ENCODE measurements around the gene TERT. TPM values are rescaled to one million over a fixed set of nuclear protein-coding genes. Genes with fewer than 3 reads are reported as not detected.

Gene TERT
- polyA plus RNA-seq (2013, experiment 1 of 2): 2.5 TPM
- polyA plus RNA-seq (2013, experiment 2 of 2): 2.5 TPM

DNA sequence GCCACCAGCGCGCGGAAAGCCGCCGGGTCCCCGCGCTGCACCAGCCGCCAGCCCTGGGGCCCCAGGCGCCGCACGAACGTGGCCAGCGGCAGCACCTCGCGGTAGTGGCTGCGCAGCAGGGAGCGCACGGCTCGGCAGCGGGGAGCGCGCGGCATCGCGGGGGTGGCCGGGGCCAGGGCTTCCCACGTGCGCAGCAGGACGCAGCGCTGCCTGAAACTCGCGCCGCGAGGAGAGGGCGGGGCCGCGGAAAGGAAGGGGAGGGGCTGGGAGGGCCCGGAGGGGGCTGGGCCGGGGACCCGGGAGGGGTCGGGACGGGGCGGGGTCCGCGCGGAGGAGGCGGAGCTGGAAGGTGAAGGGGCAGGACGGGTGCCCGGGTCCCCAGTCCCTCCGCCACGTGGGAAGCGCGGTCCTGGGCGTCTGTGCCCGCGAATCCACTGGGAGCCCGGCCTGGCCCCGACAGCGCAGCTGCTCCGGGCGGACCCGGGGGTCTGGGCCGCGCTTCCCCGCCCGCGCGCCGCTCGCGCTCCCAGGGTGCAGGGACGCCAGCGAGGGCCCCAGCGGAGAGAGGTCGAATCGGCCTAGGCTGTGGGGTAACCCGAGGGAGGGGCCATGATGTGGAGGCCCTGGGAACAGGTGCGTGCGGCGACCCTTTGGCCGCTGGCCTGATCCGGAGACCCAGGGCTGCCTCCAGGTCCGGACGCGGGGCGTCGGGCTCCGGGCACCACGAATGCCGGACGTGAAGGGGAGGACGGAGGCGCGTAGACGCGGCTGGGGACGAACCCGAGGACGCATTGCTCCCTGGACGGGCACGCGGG lies at the start of gene TERT:
TERT (minus strand) TSS at position 234 of the 815 bp plus-strand sequence; CDS start at position 155, 79 bp downstream.
- no peaks in the 10 kb centered on the region for H3K9me3 ChIP-seq (replicated peaks in 1 of 2; ENCODE audit: control insufficient read depth in 2 of 2, insufficient read depth in 1 of 2, low read depth in 1 of 2, low read length in 2 of 2)
- DNase-seq (ENCODE audit: low spot score): peak; percentile 57
- peak within 1 kb of the TSS; percentile 90 for H3K9ac ChIP-seq (ENCODE audit: low read depth, low read length, poor library complexity)
- no peak within 1 kb of the TSS for H3K4ac ChIP-seq (ENCODE audit: low read length)
- peak within 1 kb of the TSS; percentile 88 for H2AK5ac ChIP-seq (ENCODE audit: low read depth, low read length)
- peak within 1 kb of the TSS; percentile 66 for H2BK5ac ChIP-seq (ENCODE audit: low read length)
- peak within 1 kb of the TSS; percentile 38 for H3K14ac ChIP-seq (ENCODE audit: low read length)
- peaks cover 0 to 7% of the 10 kb centered on the region in 2 donors for H3K4me1 ChIP-seq (ENCODE audit: control insufficient read depth in 2 of 2, insufficient read depth in 1 of 2, low read depth in 1 of 2, low read length in 2 of 2)
- H3K27ac ChIP-seq (replicated peaks; ENCODE audit: low read length): no peak within 1 kb of the TSS
- peak within 1 kb of the TSS; percentile 85 for H2AFZ ChIP-seq (ENCODE audit: low read length)
- peaks cover 3 to 73% (median 9%) of the 10 kb centered on the region in 3 experiments for H3K27me3 ChIP-seq (ENCODE audit: control insufficient read depth in 3 of 3, insufficient read depth in 3 of 3, low read depth in 1 of 3, low read length in 3 of 3)
- H3K18ac ChIP-seq (ENCODE audit: low read length): peak within 1 kb of the TSS; percentile 92
- H3K4me2 ChIP-seq (ENCODE audit: insufficient read depth, low read length, poor library complexity, severe bottlenecking): peak within 1 kb of the TSS; percentile 95
- H3K23ac ChIP-seq (ENCODE audit: low read depth, low read length, poor library complexity): peak within 1 kb of the TSS; percentile 91
- no CpG with 5 or more reads among the region's 102 CpGs for WGBS, 2 donors (ENCODE audit: extremely low coverage in 2 of 2, insufficient read length in 2 of 2, insufficient replicate concordance in 1 of 2)
- H2BK120ac ChIP-seq (ENCODE audit: low read depth, low read length): no peak within 1 kb of the TSS
- H4K91ac ChIP-seq (ENCODE audit: low read depth, low read length, poor library complexity): no peak within 1 kb of the TSS
- no peaks in the 10 kb centered on the region for H3K36me3 ChIP-seq (replicated peaks in 1 of 2; ENCODE audit: control insufficient read depth in 2 of 2, insufficient read depth in 2 of 2, low read length in 2 of 2)
- H4K8ac ChIP-seq (ENCODE audit: low read depth, low read length): peak within 1 kb of the TSS; percentile 17
- peak within 1 kb of the TSS; percentile 42 to 88 for H3K4me3 ChIP-seq (ENCODE audit: low read length in 2 of 2)
- peak within 1 kb of the TSS; percentile 67 for H2BK15ac ChIP-seq (ENCODE audit: low read length)
- H3K79me1 ChIP-seq (ENCODE audit: low read depth, low read length): peaks cover 5% of the 10 kb centered on the region
- no peak within 1 kb of the TSS for H2BK12ac ChIP-seq (ENCODE audit: low read length)

- Histone ChIP-seq H3K18ac (ENCODE audit: low read length) (peak overlapping the region; percentile 57), H2BK12ac (ENCODE audit: low read length) (no peak overlapping the region), H4K91ac (ENCODE audit: low read depth, low read length, poor library complexity) (no peak overlapping the region), H4K8ac (ENCODE audit: low read depth, low read length) (no peak overlapping the region), H3K9ac (ENCODE audit: low read depth, low read length, poor library complexity) (peak overlapping the region; percentile 89), H3K4me1 (ENCODE audit: control insufficient read depth in 2 of 2, insufficient read depth in 1 of 2, low read depth in 1 of 2, low read length in 2 of 2) (peaks cover 7 to 8% of the 10 kb centered on the region in 2 donors), H3K9me3 (replicated peaks in 1 of 2; ENCODE audit: control insufficient read depth in 2 of 2, insufficient read depth in 1 of 2, low read depth in 1 of 2, low read length in 2 of 2) (peaks cover 0 to 1% of the 10 kb centered on the region in 2 donors), H3K4ac (ENCODE audit: low read length) (no peak overlapping the region), H2BK15ac (ENCODE audit: low read length) (no peak overlapping the region), H2AK5ac (ENCODE audit: low read depth, low read length) (peak overlapping the region; percentile 85), H2BK5ac (ENCODE audit: low read length) (no peak overlapping the region), H3K14ac (ENCODE audit: low read length) (no peak overlapping the region), H3K4me3 (ENCODE audit: low read length in 2 of 2) (peak overlapping the region; percentile 93 to 98), H3K27ac (replicated peaks; ENCODE audit: low read length) (no peak overlapping the region), H3K27me3 (ENCODE audit: control insufficient read depth in 3 of 3, insufficient read depth in 3 of 3, low read depth in 1 of 3, low read length in 3 of 3) (no peaks in the 10 kb centered on the region), H2AFZ (ENCODE audit: low read length) (peak overlapping the region; percentile 81), H3K23ac (ENCODE audit: low read depth, low read length, poor library complexity) (peak overlapping the region; percentile 58), H3K36me3 (replicated peaks in 1 of 2; ENCODE audit: control insufficient read depth in 2 of 2, insufficient read depth in 2 of 2, low read length in 2 of 2) (peaks cover 29 to 37% of the 10 kb centered on the region in 2 donors), H3K4me2 (ENCODE audit: insufficient read depth, low read length, poor library complexity, severe bottlenecking) (peak overlapping the region; percentile 64), H3K79me1 (ENCODE audit: low read depth, low read length) (peaks cover 15% of the 10 kb centered on the region), H2BK120ac (ENCODE audit: low read depth, low read length) (no peak overlapping the region)
- DNase-seq (ENCODE audit: low spot score): no peak
- WGBS, 2 donors (ENCODE audit: extremely low coverage in 2 of 2, insufficient read length in 2 of 2, insufficient replicate concordance in 1 of 2): no CpG with 5 or more reads among the region's 61 CpGs
Observed at GRCh38 chr5:1343931-1344901, 49.3 kb upstream of the TERT start.

GRCh38 chr5:1343315-1343751 lies 48.5 kb upstream of the TERT start:
- peaks cover 0 to 1% of the 10 kb centered on the region in 2 donors for H3K9me3 ChIP-seq (replicated peaks in 1 of 2; ENCODE audit: control insufficient read depth in 2 of 2, insufficient read depth in 1 of 2, low read depth in 1 of 2, low read length in 2 of 2)
- no peak overlapping the region for H2BK12ac ChIP-seq (ENCODE audit: low read length)
- H3K18ac ChIP-seq (ENCODE audit: low read length): no peak overlapping the region
- no peak overlapping the region for H3K9ac ChIP-seq (ENCODE audit: low read depth, low read length, poor library complexity)
- peak overlapping the region in 1 of 2 donors; percentile 9 for H3K4me3 ChIP-seq (ENCODE audit: low read length in 2 of 2)
- no CpG with 5 or more reads among the region's 9 CpGs for WGBS, 2 donors (ENCODE audit: extremely low coverage in 2 of 2, insufficient read length in 2 of 2, insufficient replicate concordance in 1 of 2)
- no peak overlapping the region for H2BK120ac ChIP-seq (ENCODE audit: low read depth, low read length)
- H3K14ac ChIP-seq (ENCODE audit: low read length): no peak overlapping the region
- no peak overlapping the region for H3K4ac ChIP-seq (ENCODE audit: low read length)
- peaks cover 15% of the 10 kb centered on the region for H3K79me1 ChIP-seq (ENCODE audit: low read depth, low read length)
- no peak overlapping the region for H2BK15ac ChIP-seq (ENCODE audit: low read length)
- H3K27me3 ChIP-seq (ENCODE audit: control insufficient read depth in 3 of 3, insufficient read depth in 3 of 3, low read depth in 1 of 3, low read length in 3 of 3): no peaks in the 10 kb centered on the region
- DNase-seq (ENCODE audit: low spot score): no peak
- H4K91ac ChIP-seq (ENCODE audit: low read depth, low read length, poor library complexity): no peak overlapping the region
- H4K8ac ChIP-seq (ENCODE audit: low read depth, low read length): no peak overlapping the region
- no peak overlapping the region for H3K23ac ChIP-seq (ENCODE audit: low read depth, low read length, poor library complexity)
- H2AK5ac ChIP-seq (ENCODE audit: low read depth, low read length): no peak overlapping the region
- H3K4me1 ChIP-seq (ENCODE audit: control insufficient read depth in 2 of 2, insufficient read depth in 1 of 2, low read depth in 1 of 2, low read length in 2 of 2): peaks cover 7 to 8% of the 10 kb centered on the region in 2 donors
- H2AFZ ChIP-seq (ENCODE audit: low read length): no peak overlapping the region
- H2BK5ac ChIP-seq (ENCODE audit: low read length): no peak overlapping the region
- peaks cover 33 to 46% of the 10 kb centered on the region in 2 donors for H3K36me3 ChIP-seq (replicated peaks in 1 of 2; ENCODE audit: control insufficient read depth in 2 of 2, insufficient read depth in 2 of 2, low read length in 2 of 2)
- H3K27ac ChIP-seq (replicated peaks; ENCODE audit: low read length): no peak overlapping the region
- H3K4me2 ChIP-seq (ENCODE audit: insufficient read depth, low read length, poor library complexity, severe bottlenecking): no peak overlapping the region
